ENCODE measurements around the gene ENO1.

ENO1 gene

DNA sequence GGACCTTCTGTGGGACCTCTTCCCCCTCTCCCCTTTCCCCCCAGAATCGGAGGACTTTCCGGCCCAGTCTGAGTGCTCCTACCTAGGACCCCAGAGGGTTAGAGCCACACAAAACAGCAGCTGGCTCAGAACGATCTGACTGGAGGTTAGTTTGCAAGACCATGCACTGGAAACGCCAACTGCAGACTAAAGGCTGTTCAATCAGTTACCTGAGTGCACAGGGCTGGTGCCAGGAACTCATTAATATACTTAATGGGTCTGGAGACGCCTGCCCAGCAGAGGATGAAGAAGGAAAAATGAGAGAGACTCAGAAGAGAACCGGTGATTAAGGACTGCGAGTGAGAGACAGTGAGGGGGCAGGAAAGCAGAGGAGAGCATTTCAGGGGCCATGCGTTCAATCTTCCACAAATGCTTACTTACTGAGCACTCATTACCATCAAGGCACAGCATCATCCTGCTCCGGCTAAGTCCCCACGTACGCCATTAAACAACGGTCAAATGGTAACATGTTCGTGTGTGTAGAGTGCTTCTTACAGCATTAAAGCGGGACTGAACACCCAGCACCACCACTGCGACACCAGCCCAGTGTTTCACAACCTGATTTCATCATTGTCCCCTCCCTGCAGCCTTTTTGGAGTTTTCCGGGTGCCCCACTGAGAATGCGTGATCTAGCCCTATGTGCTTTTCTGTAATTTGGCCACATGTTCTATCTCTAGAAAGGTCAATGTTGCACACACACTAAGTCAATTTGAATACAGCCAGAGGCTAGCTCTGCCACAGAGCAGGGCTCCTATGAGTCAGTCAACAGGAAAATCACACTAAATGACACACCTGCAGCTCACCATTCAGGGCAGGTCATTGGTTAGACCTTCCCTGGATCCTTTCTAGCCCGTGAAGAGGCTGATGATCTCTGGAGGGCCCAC lies 7.6 kb downstream of the ENO1 start:
- no peak for DNase-seq (ENCODE audit: low read depth)

GRCh38 chr1:8870103-8870502 lies 8.4 kb downstream of the ENO1 start:
- DNase-seq (ENCODE audit: low read depth), result no peak

DNA sequence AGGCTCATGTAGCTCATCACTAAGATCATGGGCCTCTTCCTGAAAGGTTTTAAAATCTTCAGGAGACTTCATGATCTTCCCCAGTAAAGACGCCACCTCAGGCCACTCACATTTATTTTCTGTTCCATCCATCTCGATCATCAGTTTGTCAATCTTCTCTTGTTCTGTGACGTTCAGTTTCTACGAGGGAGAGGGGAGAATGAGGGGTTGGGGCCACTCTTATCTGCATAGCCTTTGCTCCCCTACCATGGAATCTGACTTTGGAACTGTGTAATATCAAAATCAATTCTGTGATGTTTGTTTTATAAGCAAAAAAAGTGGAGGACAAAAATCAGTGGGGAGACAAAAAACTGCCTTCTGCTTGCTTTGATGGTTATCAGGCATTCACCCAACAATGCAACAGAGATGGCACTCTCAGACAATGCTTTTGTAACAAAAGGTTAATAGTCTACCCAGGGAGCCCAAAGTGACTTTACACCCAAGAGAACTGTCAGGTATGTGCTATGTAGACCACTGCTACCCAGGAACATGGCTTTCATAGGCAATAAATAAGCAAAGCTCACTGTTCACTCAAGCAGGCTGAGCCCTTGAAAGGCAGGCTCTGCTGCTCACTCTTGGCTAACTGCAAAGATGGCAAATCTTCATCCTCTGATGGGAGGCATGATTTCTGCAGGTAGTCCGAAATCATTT lies 10.5 kb downstream of the ENO1 start:
- no peak for DNase-seq (ENCODE audit: low read depth)

DNA sequence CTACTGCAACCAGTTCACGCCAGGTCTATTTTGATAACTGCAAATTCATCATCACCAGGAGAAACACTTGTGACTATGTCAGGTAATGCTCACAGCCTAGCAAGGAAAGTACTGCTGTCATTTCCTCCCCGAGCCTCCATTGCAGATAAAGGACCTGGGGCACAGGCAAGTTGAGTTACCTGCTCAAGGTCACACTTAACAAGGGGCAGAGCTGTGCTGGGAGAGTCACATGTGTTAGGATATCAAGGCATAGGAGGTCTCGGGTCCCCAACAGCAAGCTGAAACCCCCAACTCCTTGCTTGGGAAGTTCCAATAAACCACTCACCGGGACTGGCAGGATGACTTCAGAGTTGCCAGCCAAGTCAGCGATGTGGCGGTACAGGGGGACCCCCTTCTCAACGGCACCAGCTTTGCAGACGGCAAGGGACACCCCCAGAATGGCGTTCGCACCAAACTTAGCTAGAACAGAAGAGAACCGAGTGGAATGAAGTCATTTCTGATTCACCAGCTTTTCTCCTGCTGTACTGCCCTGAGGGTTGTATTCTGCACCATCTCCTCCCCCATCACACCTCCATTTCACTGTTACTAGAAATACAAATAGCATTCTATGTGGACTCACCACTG lies 11.6 kb downstream of the ENO1 start:
- DNase-seq (ENCODE audit: low read depth), result no peak

- no peak for DNase-seq (ENCODE audit: low read depth)
Measured at GRCh38 chr1:8866173-8866791, 12.2 kb downstream of the ENO1 start.

DNA sequence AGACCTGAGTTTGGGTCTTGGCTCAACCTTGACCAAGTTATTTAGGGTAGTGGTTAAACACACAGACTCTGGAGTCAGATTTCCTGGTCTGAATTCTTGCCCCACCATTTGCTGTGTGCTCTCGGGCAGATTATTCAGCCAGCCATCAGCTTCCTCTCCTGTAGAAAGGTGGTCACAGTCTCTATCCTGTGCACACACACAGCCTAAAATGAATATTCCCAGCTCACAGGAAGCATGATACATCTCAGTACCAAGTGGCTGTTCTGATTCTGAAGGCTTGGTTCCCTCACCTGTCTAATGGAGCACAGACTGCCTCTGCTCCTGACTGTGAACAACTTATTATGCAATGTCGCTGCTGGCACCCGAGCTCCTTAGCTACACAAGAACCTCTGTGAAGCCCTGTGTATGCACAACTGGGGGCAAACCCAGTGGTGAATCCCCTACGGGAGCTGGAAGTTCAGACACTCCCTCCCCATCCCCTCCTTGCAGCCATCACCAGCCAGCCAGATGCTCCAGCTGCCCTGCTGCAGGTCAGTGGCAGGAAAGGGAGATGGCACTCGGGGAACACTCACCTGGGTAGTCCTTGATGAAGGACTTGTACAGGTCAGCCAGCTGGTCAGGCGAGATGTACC lies 13.7 kb downstream of the ENO1 start:
- no peak for DNase-seq (ENCODE audit: low read depth)

GRCh38 chr1:8863794-8864233 lies 14.7 kb downstream of the ENO1 start:
- DNase-seq (ENCODE audit: low read depth), result no peak

- DNase-seq (ENCODE audit: low read depth), result no peak
Measured at GRCh38 chr1:8863138-8863537, 15.3 kb downstream of the ENO1 start.

DNA sequence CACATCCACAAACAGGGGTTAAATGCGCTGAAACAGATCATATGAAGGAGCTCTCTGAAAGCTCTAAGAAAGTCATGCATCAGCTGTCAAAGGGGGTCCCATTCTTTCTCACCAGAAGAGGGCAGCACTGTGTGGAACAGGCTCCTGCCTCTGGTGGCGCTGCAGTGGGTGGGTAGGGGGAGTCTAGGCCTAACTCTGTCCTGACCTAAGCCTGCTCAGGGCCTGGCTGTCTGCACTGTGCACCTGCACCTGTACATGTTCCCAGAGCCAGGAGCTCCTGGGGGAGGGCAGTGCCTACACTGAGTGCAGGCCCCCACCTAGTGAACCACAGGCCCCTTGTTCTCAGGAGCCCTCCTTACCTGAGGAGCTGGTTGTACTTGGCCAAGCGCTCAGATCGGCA lies 16.0 kb downstream of the ENO1 start:
- peak; percentile 29 for DNase-seq (ENCODE audit: low read depth)

GRCh38 chr1:8860738-8861516 lies 17.6 kb downstream of the ENO1 start:
- DNase-seq (ENCODE audit: low read depth), result no peak

DNA sequence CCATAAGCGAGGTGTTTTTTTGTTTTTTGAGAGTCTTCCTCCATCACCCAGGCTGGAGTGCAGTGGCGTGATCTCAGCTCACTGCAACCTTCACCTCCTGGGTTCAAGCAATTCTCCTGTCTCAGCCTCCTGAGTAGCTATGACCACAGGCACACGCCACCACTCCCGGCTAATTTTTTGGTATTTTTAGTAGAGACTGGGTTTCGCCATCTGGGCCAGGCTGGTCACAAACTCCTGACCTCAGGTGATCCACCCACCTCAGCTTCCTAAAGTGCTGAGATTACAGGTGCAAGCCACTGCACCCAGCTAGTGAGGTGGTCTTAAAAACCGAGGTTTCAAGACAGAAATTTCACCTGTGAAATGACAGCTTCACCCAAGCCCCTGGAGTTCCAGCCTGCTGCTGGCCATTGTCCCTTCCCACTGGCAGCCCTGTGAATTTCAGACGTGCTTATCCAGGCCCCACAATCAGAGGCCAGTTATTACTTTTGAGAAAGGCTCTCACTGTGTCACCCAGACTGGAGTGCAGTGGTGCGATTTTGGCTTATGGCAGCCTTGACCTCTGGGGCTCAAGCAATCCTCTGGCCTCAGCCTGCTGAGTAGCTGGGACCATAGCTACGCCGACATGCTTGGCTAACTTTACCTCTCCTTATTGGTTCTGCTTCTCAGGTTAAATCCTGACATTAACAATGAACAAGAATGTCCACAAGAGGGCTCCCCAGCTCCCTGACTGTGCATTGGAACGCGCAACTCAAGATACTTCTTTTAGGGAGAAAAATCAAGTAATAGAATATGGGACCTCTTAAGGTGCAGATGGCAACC lies 19.4 kb downstream of the ENO1 start:
- DNase-seq (ENCODE audit: low read depth), result peak; percentile 73

DNA sequence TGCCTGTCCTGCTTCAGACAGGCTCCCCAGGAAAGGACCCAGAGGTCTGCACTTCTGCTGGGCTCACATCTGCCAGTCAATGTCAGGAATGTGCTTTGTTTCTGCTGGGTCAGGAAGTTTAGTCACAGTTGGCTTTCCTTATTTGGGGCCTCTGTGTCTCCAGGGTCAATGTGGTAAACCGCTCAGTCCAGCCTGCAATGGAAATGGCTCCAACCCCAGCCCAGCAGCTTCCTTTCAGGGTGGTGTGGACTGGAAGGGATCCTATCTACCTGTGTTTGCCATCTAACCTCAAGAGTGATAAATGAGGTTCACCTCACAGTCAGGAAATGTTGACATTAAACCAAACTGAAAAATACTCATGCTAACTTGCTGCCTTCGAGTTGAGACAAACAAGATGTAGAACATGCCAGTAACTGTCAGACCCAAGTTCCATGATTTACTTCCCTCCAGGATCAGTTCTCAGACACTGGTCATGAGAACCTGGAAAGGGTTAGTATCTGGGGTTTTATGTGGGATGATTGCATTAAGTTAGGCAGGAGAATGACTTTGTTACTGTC lies 20.3 kb downstream of the ENO1 start:
- peak; percentile 98 for DNase-seq (ENCODE audit: low read depth)

- DNase-seq (ENCODE audit: low read depth), result peak; percentile 33
Measured at GRCh38 chr1:8856689-8857412, 21.6 kb downstream of the ENO1 start.

GRCh38 chr1:8854240-8854639 lies 24.2 kb downstream of the ENO1 start:
- DNase-seq (ENCODE audit: low read depth), result no peak

DNA sequence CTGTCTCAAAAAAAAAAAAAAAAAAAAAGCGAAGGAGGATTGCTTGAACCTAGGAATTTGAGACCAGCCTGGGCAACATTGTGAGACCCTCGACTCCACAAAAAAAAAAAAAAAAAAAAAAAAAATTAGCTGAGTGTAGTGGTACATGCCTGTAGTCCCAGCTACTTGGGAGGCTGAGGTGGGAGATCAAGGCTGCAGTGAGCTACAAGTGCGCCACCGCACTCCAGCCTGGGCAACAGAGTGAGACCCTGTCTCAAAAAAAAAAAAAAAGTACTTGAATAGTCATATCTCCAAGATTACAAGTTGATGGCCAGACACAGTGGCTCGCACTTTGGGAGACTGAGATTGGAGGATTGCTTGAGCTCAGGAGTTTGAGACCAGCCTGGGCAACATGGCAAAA lies 27.4 kb downstream of the ENO1 start:
- DNase-seq (ENCODE audit: low read depth), result no peak

DNA sequence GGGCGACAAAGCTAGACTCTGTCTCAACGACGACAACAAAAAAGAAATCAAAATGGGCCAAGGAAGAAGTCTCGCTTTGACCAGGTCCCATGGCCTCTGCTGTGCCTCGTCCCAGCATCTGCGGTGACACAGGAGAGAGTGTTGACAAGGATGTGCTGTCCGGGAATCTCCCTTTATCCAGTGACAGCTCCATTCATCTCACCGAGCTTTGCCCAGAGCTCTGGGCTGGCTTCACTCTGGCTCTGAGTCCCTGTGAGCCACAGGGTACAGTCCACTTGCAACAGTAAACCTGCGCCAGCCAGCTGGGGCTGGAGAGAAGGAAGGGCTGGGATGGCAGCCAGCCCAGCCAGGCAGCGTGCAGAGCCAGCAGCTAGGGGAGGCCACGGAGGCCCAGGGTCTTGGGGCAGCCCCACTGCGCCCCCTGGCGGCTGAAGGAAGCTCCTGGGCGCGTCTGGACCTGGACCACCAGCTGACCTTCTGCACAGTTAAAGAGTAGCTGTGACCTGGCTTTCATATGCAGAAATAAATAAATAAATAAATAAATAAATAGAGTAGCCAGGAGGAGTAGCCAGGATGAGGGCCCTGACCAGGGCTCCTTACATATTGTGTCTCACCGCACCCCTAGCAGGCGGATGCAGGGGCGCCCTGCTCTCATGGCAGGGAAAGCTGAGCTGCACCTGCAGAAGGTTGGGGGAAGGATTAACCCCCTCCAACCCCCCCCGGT lies 29.7 kb downstream of the ENO1 start:
- DNase-seq (ENCODE audit: low read depth), result peak; percentile 88

DNA sequence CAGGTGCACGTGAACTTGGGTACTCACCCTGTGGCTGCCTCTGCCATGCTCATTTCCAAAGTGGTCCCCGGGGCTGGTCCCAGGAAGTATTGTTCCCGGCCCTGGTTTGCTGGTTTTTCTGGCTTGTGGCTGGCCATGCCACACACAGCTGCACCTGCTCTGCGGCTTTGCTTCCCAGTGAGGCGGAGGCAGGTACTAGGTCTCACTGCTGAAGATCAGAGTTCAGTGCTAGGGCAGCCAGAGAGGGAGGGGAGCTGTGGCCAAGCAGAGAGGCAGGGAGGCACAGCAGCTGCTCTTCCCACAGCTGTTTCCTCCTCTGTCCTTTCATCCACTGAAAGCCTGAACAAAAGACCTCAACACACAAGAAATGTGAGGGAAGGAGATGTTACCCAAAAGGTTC lies 30.5 kb downstream of the ENO1 start:
- no peak for DNase-seq (ENCODE audit: low read depth)

- no peak for DNase-seq (ENCODE audit: low read depth)
Measured at GRCh38 chr1:8846263-8846662, 32.2 kb downstream of the ENO1 start.

Data from amniotic epithelial cell (primary cell).